ENCODE results near the gene RMDN3. TPM values are rescaled to one million over a fixed set of nuclear protein-coding genes. Genes with fewer than 3 reads are reported as not detected.

Gene RMDN3
- polyA plus RNA-seq, 2 of the 4 experiments (the other 2 are of a cell fraction): 15.4 to 16.9 TPM

DNA sequence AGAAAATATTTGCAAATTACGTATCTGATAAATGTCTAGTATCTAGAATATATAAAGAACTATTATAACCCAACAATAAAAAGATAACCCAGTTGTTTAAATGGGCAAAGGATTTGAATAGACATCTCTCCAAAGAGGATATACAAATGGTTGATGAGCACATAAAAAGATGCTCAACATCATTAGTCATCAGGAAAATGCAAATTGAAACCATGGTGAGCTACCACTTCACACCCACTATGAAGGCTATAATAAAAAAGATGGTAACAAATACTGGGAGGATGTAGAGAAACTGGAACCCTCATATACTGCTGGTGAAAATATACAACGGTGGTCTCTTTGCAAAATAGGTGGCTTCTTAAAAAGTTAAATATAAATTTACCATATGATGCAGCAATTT lies 32.1 kb downstream of the RMDN3 start:
- H3K4me2 ChIP-seq: no peak overlapping the region
- FAIRE-seq (no peak), DNase-seq (ENCODE audit: low read depth in 1 of 2, low spot score in 1 of 2) (no peak), ATAC-seq (no peak)
- CTCF ChIA-PET: interaction anchor here (0.6 to 3.2 kb wide), 4 partner anchors 23 to 760 kb away, joined by 3 to 10 read pairs (median 3); no protein-coding TSS in a partner anchor
- no peaks in the 10 kb centered on the region for H3K9me3 ChIP-seq
- POLR2A ChIA-PET: no interaction called here
- H3K4me1 ChIP-seq: no peaks in the 10 kb centered on the region
- no peak overlapping the region for H3K27ac ChIP-seq
- H3K4me3 ChIP-seq: no peak overlapping the region
- TF ChIP-seq BHLHE40 (IDR thresholded peaks at IDR 0.05; ENCODE audit: low read depth, low read length) (no peak), HEYL (CRISPR knock-in tag; IDR thresholded peaks at IDR 0.05) (no peak), CBX2 (IDR thresholded peaks at IDR 0.05; ENCODE audit: borderline replicate concordance, low read depth) (no peak), CHD2 (IDR thresholded peaks at IDR 0.05; ENCODE audit: low read length, partially characterized antibody) (no peak), ZFP36 (IDR thresholded peaks at IDR 0.05; ENCODE audit: borderline replicate concordance, partially characterized antibody) (no peak), CBX8 (IDR thresholded peaks at IDR 0.05) (no peak), FOSB (CRISPR knock-in tag; IDR thresholded peaks at IDR 0.05) (no peak), RARB (CRISPR knock-in tag; IDR thresholded peaks at IDR 0.05) (no peak), EP300 (IDR thresholded peaks at IDR 0.05) (no peak)
- TF ChIP-seq, protein P1, sequence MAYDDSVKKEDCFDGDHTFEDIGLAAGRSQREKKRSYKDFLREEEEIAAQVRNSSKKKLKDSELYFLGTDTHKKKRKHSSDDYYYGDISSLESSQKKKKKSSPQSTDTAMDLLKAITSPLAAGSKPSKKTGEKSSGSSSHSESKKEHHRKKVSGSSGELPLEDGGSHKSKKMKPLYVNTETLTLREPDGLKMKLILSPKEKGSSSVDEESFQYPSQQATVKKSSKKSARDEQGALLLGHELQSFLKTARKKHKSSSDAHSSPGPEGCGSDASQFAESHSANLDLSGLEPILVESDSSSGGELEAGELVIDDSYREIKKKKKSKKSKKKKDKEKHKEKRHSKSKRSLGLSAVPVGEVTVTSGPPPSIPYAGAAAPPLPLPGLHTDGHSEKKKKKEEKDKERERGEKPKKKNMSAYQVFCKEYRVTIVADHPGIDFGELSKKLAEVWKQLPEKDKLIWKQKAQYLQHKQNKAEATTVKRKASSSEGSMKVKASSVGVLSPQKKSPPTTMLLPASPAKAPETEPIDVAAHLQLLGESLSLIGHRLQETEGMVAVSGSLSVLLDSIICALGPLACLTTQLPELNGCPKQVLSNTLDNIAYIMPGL (CRISPR knock-in tag; IDR thresholded peaks at IDR 0.05; ENCODE audit: borderline replicate concordance): no peak
- WGBS (ENCODE audit: missing lambda C conversion rate): 72% methylated on average over 2 of the region's 2 CpGs

DNA sequence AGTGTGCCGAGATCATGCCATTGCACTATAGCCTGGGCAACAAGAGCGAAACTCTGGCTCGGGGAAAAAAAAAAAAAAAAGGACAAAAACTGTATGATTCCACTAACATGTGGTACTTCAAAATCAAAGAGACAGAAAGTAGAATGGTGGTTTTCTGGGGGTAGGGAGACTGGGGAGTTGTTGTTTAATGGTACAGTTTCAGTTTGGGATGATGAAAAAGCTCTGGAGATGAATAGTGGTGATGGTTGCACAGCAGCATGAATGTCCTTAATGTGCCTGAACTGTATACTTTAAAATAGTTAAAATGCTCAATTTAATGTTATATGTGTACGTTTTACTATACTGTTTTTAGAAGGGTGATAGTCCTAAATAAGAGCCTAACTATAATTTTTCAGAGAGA lies 32.7 kb downstream of the RMDN3 start:
- Histone ChIP-seq H3K27ac (no peak overlapping the region), H3K9me3 (no peaks in the 10 kb centered on the region), H3K4me3 (no peak overlapping the region), H3K4me2 (no peak overlapping the region), H3K4me1 (no peaks in the 10 kb centered on the region)
- no peak for ATAC-seq
- WGBS (ENCODE audit: missing lambda C conversion rate): 91% methylated on average over 4 of the region's 4 CpGs
- no peak for FAIRE-seq
- ChIA-PET CTCF (interaction anchor here (0.5 to 0.6 kb wide), 3 partner anchors 10 to 760 kb away, joined by 3 read pairs; no protein-coding TSS in a partner anchor), POLR2A (no interaction called here)
- TF ChIP-seq EHF (CRISPR knock-in tag; IDR thresholded peaks at IDR 0.05) (no peak), HDAC2 (IDR thresholded peaks at IDR 0.05) (no peak), HOXA7 (CRISPR knock-in tag; IDR thresholded peaks at IDR 0.05) (no peak), FOSL2 (IDR thresholded peaks at IDR 0.05) (no peak), FOSL2 (CRISPR knock-in tag; IDR thresholded peaks at IDR 0.05) (no peak), TP53 (CRISPR knock-in tag; IDR thresholded peaks at IDR 0.05) (no peak)
- TF ChIP-seq, protein P2, sequence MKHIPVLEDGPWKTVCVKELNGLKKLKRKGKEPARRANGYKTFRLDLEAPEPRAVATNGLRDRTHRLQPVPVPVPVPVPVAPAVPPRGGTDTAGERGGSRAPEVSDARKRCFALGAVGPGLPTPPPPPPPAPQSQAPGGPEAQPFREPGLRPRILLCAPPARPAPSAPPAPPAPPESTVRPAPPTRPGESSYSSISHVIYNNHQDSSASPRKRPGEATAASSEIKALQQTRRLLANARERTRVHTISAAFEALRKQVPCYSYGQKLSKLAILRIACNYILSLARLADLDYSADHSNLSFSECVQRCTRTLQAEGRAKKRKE (CRISPR knock-in tag; IDR thresholded peaks at IDR 0.05; ENCODE audit: low read depth): no peak
- TF ChIP-seq, protein P3, sequence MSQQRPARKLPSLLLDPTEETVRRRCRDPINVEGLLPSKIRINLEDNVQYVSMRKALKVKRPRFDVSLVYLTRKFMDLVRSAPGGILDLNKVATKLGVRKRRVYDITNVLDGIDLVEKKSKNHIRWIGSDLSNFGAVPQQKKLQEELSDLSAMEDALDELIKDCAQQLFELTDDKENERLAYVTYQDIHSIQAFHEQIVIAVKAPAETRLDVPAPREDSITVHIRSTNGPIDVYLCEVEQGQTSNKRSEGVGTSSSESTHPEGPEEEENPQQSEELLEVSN (IDR thresholded peaks at IDR 0.05; ENCODE audit: borderline replicate concordance, low read depth): no peak
- no peak for DNase-seq (ENCODE audit: low read depth in 1 of 2, low spot score in 1 of 2)

DNA sequence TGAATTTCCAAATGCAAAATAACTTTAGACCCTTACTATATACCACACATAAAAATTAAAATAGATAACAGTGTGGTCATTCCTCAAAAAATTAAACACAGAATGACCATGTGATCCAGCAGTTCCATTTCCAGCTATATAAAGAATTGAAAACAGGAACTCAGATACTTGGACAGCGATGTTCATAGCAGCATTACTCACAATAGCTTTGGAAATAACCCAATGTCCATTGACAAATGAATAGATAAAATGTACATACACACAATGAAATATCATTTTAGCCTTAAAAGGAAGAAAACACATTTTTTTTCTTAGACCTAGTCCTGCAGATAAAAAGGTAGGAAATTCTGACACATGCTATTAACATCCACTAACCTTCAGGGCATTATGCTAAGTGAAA lies 33.4 kb downstream of the RMDN3 start:
- H3K9me3 ChIP-seq: no peaks in the 10 kb centered on the region
- 83% methylated on average over 1 of the region's 1 CpG for WGBS (ENCODE audit: missing lambda C conversion rate)
- ATAC-seq (no peak), DNase-seq (ENCODE audit: low read depth in 1 of 2, low spot score in 1 of 2) (no peak), FAIRE-seq (no peak)
- no peak for TF ChIP-seq JUNB (IDR thresholded peaks at IDR 0.05)
- no peak overlapping the region for H3K27ac ChIP-seq
- no peak overlapping the region for H3K4me3 ChIP-seq
- H3K4me2 ChIP-seq: no peak overlapping the region
- ChIA-PET POLR2A (no interaction called here), CTCF (interaction anchor here (0.6 kb wide), 1 partner anchor 76 kb away, joined by 3 read pairs; no protein-coding TSS in a partner anchor)
- no peaks in the 10 kb centered on the region for H3K4me1 ChIP-seq

DNA sequence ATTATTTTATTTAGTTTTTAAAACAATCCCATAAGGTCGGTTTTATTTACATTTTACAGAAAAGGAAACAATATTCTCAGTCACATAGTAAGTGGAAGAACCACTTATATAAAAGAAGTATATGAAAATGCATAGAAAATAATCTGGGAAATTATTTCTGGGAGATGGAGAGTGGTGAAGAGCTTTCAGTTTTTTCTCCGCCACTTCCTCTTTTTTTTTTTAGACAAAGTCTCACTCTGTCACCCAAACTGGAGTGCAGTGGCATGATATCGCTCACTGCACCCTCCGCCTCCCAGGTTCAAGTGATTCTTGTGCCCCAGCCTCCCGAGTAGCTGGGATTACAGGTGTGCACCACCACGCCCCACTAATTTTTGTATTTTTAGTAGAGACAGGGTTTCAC lies 38.9 kb downstream of the RMDN3 start:
- CTCF ChIA-PET: interaction anchor here (0.6 to 1.4 kb wide), 2 partner anchors 8 to 9 kb away, joined by 4 to 8 read pairs; no protein-coding TSS in a partner anchor
- POLR2A ChIA-PET: no interaction called here
- no peaks in the 10 kb centered on the region for H3K9me3 ChIP-seq
- no peak for DNase-seq (ENCODE audit: low read depth in 1 of 2, low spot score in 1 of 2)
- no peak overlapping the region for H3K4me2 ChIP-seq
- H3K4me3 ChIP-seq: no peak overlapping the region
- FAIRE-seq: no peak
- no peak overlapping the region for H3K27ac ChIP-seq
- no peak for ATAC-seq
- no peaks in the 10 kb centered on the region for H3K4me1 ChIP-seq
- 90% methylated on average over 6 of the region's 6 CpGs for WGBS (ENCODE audit: missing lambda C conversion rate)
- TF ChIP-seq CHD2 (IDR thresholded peaks at IDR 0.05; ENCODE audit: low read length, partially characterized antibody): no peak
- TF ChIP-seq MAFK (IDR thresholded peaks at IDR 0.05; ENCODE audit: partially characterized antibody): no peak
- no peak for TF ChIP-seq FOSL2 (IDR thresholded peaks at IDR 0.05)
- TF ChIP-seq FOSL2 (CRISPR knock-in tag; IDR thresholded peaks at IDR 0.05): no peak
- no peak for TF ChIP-seq FOXS1 (CRISPR knock-in tag; IDR thresholded peaks at IDR 0.05)
- TF ChIP-seq, protein P4, sequence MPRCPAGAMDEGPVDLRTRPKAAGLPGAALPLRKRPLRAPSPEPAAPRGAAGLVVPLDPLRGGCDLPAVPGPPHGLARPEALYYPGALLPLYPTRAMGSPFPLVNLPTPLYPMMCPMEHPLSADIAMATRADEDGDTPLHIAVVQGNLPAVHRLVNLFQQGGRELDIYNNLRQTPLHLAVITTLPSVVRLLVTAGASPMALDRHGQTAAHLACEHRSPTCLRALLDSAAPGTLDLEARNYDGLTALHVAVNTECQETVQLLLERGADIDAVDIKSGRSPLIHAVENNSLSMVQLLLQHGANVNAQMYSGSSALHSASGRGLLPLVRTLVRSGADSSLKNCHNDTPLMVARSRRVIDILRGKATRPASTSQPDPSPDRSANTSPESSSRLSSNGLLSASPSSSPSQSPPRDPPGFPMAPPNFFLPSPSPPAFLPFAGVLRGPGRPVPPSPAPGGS (IDR thresholded peaks at IDR 0.05): no peak
- TF ChIP-seq KDM1A (IDR thresholded peaks at IDR 0.05; ENCODE audit: low read depth): no peak
- no peak for TF ChIP-seq RAD21 (conservative IDR thresholded peaks at IDR 0.05 in 1 of 2, IDR thresholded peaks at IDR 0.05 in 1 of 2)
- TF ChIP-seq, protein P3 (IDR thresholded peaks at IDR 0.05; ENCODE audit: borderline replicate concordance, low read depth): no peak
- TF ChIP-seq, protein P5, sequence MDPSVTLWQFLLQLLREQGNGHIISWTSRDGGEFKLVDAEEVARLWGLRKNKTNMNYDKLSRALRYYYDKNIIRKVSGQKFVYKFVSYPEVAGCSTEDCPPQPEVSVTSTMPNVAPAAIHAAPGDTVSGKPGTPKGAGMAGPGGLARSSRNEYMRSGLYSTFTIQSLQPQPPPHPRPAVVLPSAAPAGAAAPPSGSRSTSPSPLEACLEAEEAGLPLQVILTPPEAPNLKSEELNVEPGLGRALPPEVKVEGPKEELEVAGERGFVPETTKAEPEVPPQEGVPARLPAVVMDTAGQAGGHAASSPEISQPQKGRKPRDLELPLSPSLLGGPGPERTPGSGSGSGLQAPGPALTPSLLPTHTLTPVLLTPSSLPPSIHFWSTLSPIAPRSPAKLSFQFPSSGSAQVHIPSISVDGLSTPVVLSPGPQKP (IDR thresholded peaks at IDR 0.05; ENCODE audit: low read depth, low read length): no peak
- no peak for TF ChIP-seq MAZ (IDR thresholded peaks at IDR 0.05; ENCODE audit: borderline replicate concordance, low read depth, low read length)
- TF ChIP-seq HEYL (CRISPR knock-in tag; IDR thresholded peaks at IDR 0.05): no peak
